IPS-18a (cell line): ENCODE results near the gene MAP3K20.
"Not testable (repeated sequence)": the region's sequence is repeated elsewhere in the genome, so short reads cannot be mapped to it uniquely, and the experiment has no call there.

Experiments
- H3K27ac ChIP-seq: one replicate; pipeline ENCODE4 v1.5.1; 2013; ENCODE audit warnings: low read length
- H3K27me3 ChIP-seq: one replicate; pipeline ENCODE4 v1.6.1; 2013; ENCODE audit warnings: mild to moderate bottlenecking, low read length; ENCODE audit not compliant: control insufficient read depth, insufficient read depth
- H3K36me3 ChIP-seq: one replicate; pipeline ENCODE4 v1.6.1; 2013; ENCODE audit warnings: low read depth, low read length; ENCODE audit not compliant: control insufficient read depth
- H3K4me1 ChIP-seq: one replicate; pipeline ENCODE4 v1.6.1; 2013; ENCODE audit warnings: low read depth, low read length; ENCODE audit not compliant: control insufficient read depth
- H3K4me3 ChIP-seq: one replicate; pipeline ENCODE4 v1.5.1; 2013; ENCODE audit warnings: low read length
- H3K9ac ChIP-seq: one replicate; pipeline ENCODE4 v1.6.1; 2013; ENCODE audit warnings: mild to moderate bottlenecking, low read length, moderate library complexity
- H3K9me3 ChIP-seq: one replicate; pipeline ENCODE4 v1.6.1; 2013; ENCODE audit warnings: low read depth, low read length; ENCODE audit not compliant: control insufficient read depth

MAP3K20 gene

DNA sequence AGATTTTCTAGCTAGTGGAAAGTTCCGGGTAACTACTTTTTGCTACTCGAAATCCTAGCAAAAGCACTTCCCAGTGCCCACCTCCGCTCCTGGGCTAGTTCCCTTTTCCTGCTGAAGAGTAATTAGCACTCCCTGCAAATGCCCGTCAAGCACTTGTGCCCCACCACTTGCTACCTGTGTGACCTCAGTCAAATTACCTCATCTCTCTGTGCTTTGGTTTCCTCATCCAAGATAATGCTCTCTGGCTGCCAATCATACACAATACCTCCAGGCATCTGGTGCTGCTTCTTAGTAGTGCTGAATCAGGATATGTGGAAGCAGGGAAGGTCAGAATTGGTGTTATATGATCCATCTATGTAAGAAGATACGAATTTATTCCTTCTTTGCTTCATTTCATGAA is 176.9 kb downstream of the MAP3K20 start:
- Histone ChIP-seq H3K4me3 (no peak overlapping the region), H3K4me1 (peaks cover 16% of the 10 kb centered on the region), H3K9ac (no peak overlapping the region)

DNA sequence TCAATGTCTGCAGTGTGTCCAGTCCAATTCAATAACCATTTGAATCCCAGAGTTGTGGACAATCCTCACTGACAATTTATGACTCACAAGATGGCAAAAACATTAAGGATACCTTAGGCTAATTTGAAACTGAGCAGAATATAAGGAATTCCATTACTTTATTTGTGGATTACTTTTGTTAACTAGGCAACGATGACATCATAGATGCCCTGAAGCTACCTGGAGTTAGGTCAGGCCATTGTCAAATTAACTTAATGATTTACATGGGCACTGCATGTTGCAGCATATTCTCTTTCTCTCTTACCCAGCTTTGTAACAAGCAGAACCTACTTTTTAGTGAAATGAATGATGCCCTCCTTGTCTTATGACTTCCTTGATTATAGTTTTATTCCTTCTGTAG is 179.0 kb downstream of the MAP3K20 start:
- Histone ChIP-seq H3K9me3 (no peaks in the 10 kb centered on the region), H3K27ac (no peak overlapping the region), H3K4me3 (no peak overlapping the region), H3K9ac (no peak overlapping the region), H3K4me1 (peaks cover 28% of the 10 kb centered on the region), H3K27me3 (no peaks in the 10 kb centered on the region), H3K36me3 (peaks cover 2% of the 10 kb centered on the region)

More for the DNA sequence above, 176.9 kb downstream of the MAP3K20 start:
- no peaks in the 10 kb centered on the region for H3K27me3 ChIP-seq
- no peaks in the 10 kb centered on the region for H3K9me3 ChIP-seq
- H3K27ac ChIP-seq, result no peak overlapping the region
- H3K36me3 ChIP-seq, result no peaks in the 10 kb centered on the region

DNA sequence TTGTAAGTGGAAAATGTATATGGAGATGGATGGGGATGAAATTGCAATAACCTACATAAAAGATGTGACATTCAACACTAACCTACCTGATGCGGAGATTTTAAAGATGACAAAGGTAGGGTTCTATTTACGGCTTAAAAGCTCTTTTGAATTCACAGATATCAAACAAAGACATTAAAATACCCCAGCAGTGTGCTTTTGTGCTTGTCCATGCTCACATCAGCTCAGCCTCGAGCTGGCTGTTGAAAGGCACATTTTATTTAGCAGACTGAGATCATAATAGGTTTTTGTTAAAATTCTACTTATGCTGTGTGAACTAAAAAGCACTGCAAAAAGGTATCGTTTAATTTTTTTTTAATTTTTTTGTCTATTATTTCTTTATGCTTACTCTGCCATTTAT is 183.1 kb downstream of the MAP3K20 start:
- no peak overlapping the region for H3K27ac ChIP-seq
- H3K9me3 ChIP-seq, result no peaks in the 10 kb centered on the region
- H3K4me1 ChIP-seq, result peaks cover 12% of the 10 kb centered on the region
- no peak overlapping the region for H3K9ac ChIP-seq
- peaks cover 2% of the 10 kb centered on the region for H3K36me3 ChIP-seq
- H3K27me3 ChIP-seq, result no peaks in the 10 kb centered on the region
- H3K4me3 ChIP-seq, result no peak overlapping the region

DNA sequence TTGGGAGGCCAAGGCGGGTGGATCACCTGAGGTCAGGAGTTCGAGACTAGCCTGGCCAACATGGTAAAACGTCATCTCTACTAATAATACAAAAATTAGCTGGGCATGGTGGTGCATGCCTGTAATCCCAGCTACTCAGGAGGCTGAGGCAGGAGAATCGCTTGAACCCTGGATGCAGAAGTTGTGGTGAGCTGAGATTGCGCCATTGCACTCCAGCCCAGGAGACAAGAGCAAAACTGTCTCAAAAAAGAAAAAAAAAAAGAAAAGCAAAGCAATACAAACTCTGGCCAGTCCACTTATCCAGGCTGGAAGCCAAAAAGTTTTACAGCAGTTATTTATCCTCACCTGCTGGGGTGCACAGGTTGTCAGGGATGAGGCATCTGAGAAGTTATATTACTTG is 186.7 kb downstream of the MAP3K20 start:
- not testable (repeated sequence) for H3K27ac ChIP-seq, H3K36me3 ChIP-seq, H3K9ac ChIP-seq, H3K27me3 ChIP-seq, H3K4me3 ChIP-seq, H3K9me3 ChIP-seq
- H3K4me1 ChIP-seq, result peaks cover 21% of the 10 kb centered on the region

DNA sequence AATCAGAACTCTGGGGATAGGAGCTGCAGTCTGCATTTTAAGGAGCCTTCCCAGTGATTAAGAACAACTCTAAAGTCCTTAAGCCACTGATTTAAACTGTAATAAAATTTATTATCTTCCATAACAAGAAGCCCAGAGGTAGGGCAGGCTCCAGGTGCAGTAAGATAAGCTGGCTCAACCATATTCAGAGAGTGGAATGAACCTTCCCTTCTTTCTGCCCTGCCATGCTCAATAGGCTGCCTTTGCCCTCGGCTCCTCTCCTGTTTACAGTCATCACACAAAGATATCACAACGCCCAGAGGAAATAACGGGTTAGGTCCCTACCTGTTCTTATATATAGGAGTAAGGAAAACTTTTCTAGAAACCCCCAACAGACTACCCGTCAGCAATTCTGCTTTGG is 188.5 kb downstream of the MAP3K20 start:
- no peaks in the 10 kb centered on the region for H3K9me3 ChIP-seq
- H3K27me3 ChIP-seq, result no peaks in the 10 kb centered on the region
- H3K4me1 ChIP-seq, result peaks cover 18% of the 10 kb centered on the region
- H3K36me3 ChIP-seq, result peaks cover 2% of the 10 kb centered on the region
- H3K9ac ChIP-seq, result no peak overlapping the region
- no peak overlapping the region for H3K27ac ChIP-seq
- no peak overlapping the region for H3K4me3 ChIP-seq

DNA sequence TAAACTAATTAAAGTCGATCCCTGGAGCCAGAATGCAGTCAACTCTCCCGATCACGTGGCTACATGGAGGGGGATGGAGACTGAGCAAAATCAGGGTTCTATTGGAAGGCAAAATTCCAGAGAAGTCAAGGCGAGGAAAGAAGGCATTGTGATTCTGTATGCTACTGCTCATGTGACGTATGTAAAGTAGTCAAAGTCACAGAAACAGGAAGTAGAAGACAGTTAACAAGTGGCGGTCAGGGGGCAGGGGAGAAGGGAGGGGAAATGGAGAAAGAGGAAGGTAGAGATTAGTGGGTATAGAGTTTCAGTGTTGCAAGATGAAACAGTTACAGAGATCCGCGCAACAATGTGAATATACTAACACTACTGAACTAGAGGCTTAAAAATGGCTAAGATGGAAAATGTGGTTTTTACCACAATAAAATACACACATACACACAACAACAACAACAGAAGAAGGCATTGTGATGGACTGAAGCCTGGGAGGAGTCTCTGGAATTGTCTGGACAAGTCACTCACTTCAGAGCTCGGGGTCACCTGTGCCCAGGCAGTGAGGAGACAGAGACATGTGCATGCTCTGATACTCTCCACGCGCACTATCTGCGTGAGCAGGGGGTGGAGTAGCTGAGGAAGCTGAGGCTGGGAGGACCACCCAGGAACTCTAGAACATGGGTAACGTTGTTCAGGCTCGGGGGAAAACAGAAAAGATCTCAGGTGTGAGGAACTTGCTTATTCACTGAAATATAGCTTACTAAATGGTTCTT is 189.1 kb downstream of the MAP3K20 start:
- H3K36me3 ChIP-seq, result no peaks in the 10 kb centered on the region
- H3K27ac ChIP-seq, result no peak overlapping the region
- no peak overlapping the region for H3K9ac ChIP-seq

DNA sequence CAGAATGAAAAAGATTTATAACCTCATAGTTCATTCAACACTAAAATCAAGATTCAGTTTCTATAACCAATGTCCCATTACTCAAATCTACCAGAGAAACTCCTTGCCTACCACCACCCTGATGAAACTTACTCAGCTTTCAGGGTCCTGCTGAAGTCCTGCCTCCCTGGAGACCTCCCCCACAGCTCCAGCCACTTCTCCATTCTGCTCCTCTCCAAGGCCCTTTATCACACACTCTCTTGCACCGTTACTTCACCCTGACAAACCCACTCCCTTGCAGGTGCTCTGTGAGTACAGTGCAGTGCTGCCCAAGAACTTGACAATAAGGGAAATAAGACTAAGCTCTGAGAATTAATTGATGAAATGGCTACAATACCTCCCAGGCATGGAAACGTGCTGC is 195.5 kb downstream of the MAP3K20 start:
- Histone ChIP-seq H3K27me3 (no peaks in the 10 kb centered on the region), H3K4me1 (peaks cover 12% of the 10 kb centered on the region), H3K4me3 (no peak overlapping the region), H3K36me3 (no peaks in the 10 kb centered on the region), H3K9ac (no peak overlapping the region), H3K27ac (no peak overlapping the region), H3K9me3 (no peaks in the 10 kb centered on the region)

More for the DNA sequence above, 189.1 kb downstream of the MAP3K20 start:
- Histone ChIP-seq H3K4me1 (peaks cover 15% of the 10 kb centered on the region), H3K27me3 (no peaks in the 10 kb centered on the region), H3K9me3 (no peaks in the 10 kb centered on the region), H3K4me3 (no peak overlapping the region)

DNA sequence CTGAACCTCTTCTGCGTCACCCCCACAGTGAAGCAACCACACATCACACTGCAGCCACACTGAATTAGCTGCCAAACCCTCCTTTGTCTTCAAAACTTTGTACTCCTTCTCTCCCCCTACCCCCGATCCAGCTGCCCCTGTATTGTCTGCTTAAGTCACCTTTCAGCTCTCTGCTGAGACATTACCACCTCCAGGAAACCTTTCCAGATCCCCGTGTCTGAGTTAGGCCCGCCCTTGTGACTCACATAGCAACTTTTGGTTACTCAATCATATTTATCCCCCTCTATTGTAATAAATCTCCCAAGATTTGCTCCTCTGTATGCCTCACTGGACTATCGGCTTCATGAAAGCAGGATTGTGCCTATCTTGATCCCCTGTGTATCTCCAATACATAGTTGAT is 196.2 kb downstream of the MAP3K20 start:
- H3K9me3 ChIP-seq, result no peaks in the 10 kb centered on the region
- H3K27ac ChIP-seq, result no peak overlapping the region
- no peak overlapping the region for H3K9ac ChIP-seq
- no peaks in the 10 kb centered on the region for H3K27me3 ChIP-seq
- H3K36me3 ChIP-seq, result no peaks in the 10 kb centered on the region
- no peak overlapping the region for H3K4me3 ChIP-seq
- peaks cover 12% of the 10 kb centered on the region for H3K4me1 ChIP-seq

DNA sequence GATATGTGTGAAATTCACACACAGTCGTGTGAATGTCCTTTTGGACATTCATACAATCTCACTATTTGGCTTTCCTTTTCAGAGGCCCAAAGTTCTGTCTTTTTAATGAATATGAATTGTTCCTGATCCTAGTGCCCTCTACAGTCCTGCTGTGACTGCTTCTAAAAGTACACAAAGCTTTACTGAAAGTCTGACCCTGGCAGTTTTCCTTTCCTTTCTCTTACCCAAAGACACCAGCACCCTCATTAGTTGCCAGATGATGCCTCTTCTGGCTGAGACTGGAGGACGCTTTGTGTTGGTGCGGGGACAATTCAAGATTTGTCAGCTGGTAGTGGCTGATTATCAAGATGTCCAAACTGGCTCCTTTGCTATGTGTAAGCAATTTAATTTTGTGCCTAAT is 197.2 kb downstream of the MAP3K20 start:
- H3K9me3 ChIP-seq, result no peaks in the 10 kb centered on the region
- H3K4me1 ChIP-seq, result peaks cover 8% of the 10 kb centered on the region
- H3K36me3 ChIP-seq, result no peaks in the 10 kb centered on the region
- no peak overlapping the region for H3K27ac ChIP-seq
- H3K27me3 ChIP-seq, result no peaks in the 10 kb centered on the region
- H3K9ac ChIP-seq, result no peak overlapping the region
- no peak overlapping the region for H3K4me3 ChIP-seq

DNA sequence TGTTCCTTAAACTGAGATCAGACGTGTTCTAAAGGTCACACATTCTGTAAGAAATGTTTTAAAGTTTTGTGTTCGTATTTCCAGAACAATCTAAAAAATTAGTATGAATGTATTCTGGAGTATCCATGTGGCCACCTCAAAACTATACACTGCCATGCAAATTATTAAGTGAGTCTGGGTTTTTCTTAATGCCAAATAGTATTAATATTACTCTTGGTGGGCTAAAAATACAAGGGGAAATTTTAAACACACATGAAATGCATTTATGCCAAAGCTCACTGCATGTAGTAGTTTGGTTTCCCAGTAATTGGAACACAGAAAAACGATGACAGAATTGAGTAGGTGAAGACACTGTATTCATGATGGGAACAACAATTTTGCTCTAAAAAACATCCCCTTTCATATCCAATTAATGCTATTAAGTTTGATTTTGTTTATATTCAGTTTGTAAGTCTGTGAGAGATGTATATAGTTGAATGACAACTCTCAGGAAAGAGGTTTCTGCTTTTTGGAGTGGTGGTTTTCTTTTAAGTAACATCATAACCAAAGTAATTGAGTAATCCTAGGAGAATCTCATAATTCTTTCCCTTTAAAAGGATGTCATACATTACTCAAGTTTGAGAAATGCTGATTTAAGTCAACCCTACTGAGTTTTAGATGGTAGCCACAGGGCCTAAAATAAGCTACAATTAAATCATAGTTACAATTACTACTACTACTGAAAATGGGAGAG is 203.3 kb downstream of the MAP3K20 start:
- H3K9ac ChIP-seq, result no peak overlapping the region
- no peaks in the 10 kb centered on the region for H3K27me3 ChIP-seq
- no peaks in the 10 kb centered on the region for H3K9me3 ChIP-seq
- no peak overlapping the region for H3K4me3 ChIP-seq
- no peaks in the 10 kb centered on the region for H3K4me1 ChIP-seq
- no peak overlapping the region for H3K27ac ChIP-seq
- H3K36me3 ChIP-seq, result no peaks in the 10 kb centered on the region

DNA sequence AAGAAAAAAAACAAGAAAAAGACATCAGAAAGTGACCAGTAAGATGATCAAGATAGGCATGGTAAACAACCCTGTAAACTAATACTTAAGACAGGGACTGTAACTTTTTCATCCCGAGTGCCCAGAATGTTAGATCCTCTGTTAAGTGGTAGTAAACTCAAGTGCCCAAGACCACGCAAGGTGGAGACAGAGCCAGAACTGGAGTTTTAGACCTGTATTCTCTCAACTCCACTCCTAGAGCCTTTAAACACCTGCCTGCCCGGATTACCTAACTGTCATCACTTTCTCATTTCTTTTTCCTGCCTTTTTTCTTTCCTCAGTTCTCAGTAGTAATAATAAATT is 203.9 kb downstream of the MAP3K20 start:
- no peak overlapping the region for H3K4me3 ChIP-seq
- H3K9ac ChIP-seq, result no peak overlapping the region
- no peaks in the 10 kb centered on the region for H3K4me1 ChIP-seq
- H3K27me3 ChIP-seq, result no peaks in the 10 kb centered on the region
- H3K9me3 ChIP-seq, result no peaks in the 10 kb centered on the region
- H3K36me3 ChIP-seq, result no peaks in the 10 kb centered on the region
- H3K27ac ChIP-seq, result no peak overlapping the region

DNA sequence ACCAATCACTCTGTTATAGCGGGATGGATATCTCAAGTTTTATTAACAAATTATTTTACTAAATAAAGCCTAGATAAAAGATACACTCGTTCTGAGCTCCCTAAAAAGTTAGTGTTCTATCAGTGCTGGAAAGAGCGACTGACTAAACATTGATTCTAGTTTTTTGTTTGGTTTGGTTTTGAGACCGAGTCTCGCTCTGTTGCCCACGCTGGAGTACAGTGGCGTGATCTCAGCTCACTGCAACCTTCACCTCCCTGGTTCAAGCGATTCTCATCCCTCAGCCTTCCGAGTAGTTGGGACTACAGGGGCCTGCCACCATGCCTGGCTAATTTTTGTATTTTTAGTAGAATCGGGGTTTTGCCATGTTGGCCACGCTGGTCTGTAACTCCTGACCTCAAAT is 205.2 kb downstream of the MAP3K20 start:
- no peaks in the 10 kb centered on the region for H3K27me3 ChIP-seq
- H3K9me3 ChIP-seq, result no peaks in the 10 kb centered on the region
- H3K9ac ChIP-seq, result no peak overlapping the region
- H3K4me1 ChIP-seq, result no peaks in the 10 kb centered on the region
- no peak overlapping the region for H3K27ac ChIP-seq
- no peak overlapping the region for H3K4me3 ChIP-seq
- H3K36me3 ChIP-seq, result no peaks in the 10 kb centered on the region
